G401.6 (cell line): Measurements from ENCODE around the gene DNLZ.
"Not testable (repeated sequence)": the region's sequence is repeated elsewhere in the genome, so short reads cannot be mapped to it uniquely, and the experiment has no call there.

ENCODE experiments used
- FAIRE-seq: peaks from 2 replicates; lab custom pipeline; 2012; peaks lifted over from hg19 to GRCh38; lab: Jason Lieb, UNC

Gene DNLZ

GRCh38 chr9:136363106-136363948 lies at the start of gene DNLZ:
Gene DNLZ, minus strand, starts transcription at chr9:136363744. Its CDS starts 30 bp downstream, at chr9:136363714.
- FAIRE-seq = peak; percentile 89

DNA sequence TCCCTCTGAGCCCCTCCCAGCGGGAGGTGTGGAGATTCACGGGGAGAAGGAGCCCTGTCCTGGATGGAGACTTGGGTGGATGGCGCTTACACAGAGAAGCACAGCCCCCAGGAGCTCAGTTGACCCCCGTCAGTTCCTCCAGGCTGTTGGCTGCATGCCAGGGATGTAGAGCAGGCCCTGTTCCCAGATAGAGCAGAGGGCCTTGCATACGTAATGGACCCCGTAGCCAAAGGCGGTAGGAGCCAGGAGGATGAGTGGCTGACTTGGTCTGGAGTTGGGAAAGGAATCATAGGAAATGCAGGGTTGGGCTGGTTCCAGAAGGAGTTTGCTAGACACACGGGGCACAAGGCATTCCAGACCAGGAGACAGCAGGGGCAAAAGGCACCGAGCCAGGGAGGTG lies 49.4 kb upstream of the DNLZ start:
- no peak for FAIRE-seq

DNA sequence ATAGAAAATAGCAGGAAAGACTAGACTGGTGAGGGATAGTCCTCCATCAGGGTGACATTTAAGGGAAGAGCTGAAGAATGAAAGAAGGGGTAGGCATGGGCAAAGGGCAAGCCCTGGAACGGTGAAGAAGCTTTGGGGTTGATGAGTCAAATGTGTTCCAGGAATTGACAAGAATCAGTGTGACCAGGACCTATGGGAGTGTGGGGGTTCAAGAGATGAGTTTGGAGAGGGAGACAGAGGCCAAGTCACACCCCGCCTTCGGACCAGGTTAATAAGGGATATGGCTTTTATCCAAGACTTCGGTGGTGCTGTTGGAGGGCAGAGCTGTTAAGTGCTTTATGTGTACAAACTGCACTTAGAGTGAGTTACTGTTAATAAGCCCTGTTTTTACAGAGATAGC lies 47.8 kb upstream of the DNLZ start:
- no peak for FAIRE-seq

DNA sequence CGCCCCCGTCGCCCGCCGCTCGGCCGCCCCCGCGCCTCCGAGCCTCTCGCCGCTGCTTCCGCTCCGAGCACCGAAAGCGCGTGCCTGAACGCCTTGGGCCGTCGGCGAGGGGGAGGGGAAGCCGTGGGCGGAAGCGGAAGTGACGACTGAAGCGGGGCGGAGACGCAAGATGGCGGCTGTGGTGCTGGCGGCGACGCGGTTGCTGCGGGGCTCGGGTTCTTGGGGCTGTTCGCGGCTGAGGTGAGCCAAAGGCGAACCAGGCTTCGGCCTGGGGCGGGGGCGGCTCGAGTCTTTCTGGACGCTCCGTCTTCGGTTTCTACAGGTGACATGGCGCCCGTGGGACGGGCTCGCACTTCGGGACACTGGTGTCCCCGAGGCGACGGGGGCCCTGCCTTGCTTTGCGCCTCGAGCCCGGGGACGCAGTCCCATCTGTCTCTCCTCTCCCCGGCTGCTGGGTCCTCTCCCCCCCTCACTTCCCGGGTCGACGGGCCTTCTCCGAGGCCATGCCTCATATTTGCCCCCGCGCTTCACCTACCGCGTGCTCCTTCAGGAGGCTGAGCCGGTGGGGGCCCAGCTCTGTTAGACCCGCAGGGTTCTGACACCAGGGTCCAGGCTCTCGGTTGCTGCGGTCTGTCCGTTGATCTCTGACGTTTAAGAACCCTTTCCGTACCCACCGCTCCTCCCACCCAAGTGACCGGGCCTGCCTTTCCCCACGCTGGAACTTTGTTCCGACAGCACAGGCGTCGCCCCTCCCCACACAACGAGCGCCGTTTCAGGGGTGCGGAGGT lies 47.1 kb upstream of the DNLZ start, which contains the start of the genes ENTR1 and PMPCA:
ENTR1 (minus strand) TSS at position 115 of the 788 bp plus-strand sequence. CDS start 217 bp downstream, outside the sequence.
PMPCA (plus strand) TSS at position 159 of the 788 bp plus-strand sequence; CDS start at position 170, 11 bp downstream.
- no peak for FAIRE-seq

- no peak for FAIRE-seq
Observed at GRCh38 chr9:136409557-136410455, 46.3 kb upstream of the DNLZ start.

- FAIRE-seq = no peak
Observed at GRCh38 chr9:136407911-136408310, 44.4 kb upstream of the DNLZ start.

DNA sequence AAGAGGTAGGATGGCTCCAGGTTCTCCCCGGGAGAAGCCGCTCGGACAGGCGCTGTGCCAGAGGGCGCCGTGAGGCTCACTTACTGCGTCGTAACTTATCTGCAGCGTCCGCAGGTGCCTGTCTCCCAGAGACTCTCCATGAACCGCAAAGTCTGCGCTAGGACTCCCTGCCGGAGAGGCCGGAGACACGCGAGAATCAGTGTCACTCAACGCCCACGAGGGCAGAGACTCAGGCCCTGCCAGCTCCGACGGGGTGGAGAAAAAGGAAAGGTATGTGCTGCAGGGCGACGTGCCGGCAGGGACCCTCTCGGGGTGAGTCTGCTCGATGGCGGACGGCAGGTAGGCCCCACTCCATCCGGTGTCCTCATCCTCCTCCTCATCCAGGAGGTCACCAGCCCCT lies 43.5 kb upstream of the DNLZ start:
- FAIRE-seq = not testable (repeated sequence)

- FAIRE-seq = not testable (repeated sequence)
Observed at GRCh38 chr9:136405904-136406303, 42.4 kb upstream of the DNLZ start.

- no peak for FAIRE-seq
Observed at GRCh38 chr9:136405481-136405880, 41.9 kb upstream of the DNLZ start.

GRCh38 chr9:136404801-136405136 lies 41.2 kb upstream of the DNLZ start:
- no peak for FAIRE-seq

DNA sequence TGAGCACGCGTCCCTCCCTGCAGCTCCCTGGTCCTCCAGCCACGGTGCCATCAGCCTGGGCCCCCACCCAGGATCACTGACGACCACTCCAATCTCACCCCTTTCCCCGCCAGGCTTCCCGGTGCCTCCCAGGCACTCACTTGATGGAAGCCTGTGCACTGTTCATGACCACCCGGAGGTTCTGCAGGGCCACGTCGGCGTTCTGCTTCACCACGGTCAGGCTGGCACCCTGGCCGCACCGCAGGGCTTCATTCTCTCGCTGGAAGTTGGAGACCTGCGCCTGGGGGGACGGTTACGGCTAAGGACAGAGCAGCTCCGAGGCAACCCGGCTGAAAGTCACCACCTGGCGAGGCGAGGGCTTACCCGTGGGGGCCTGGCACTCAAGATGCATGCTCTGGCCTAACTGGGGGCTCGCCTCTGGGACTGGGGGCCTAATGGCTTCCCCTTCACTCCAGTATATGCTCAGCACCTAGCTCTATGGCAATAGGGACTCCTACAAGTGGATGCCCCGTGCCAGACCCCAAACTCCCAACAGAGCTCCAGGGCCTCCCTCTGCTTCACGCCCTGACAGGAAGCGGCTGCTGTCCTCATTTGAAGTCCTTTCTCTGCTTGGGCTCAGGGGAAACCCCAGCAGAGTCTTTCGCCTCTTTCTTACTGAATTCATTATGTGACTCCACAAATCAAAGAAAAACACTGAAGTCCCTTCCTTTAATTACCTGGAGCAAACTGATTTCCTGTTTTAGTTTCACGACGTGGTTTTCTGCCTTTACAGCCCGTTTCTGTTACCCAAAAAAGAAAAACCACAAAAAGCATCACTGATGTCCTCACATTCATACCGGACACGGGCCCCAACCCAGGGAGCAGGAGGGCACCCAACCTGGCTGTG lies 40.6 kb upstream of the DNLZ start:
- FAIRE-seq = no peak

- no peak for FAIRE-seq
Observed at GRCh38 chr9:136403538-136403914, 40.0 kb upstream of the DNLZ start.

- no peak for FAIRE-seq
Observed at GRCh38 chr9:136402067-136402466, 38.5 kb upstream of the DNLZ start.

DNA sequence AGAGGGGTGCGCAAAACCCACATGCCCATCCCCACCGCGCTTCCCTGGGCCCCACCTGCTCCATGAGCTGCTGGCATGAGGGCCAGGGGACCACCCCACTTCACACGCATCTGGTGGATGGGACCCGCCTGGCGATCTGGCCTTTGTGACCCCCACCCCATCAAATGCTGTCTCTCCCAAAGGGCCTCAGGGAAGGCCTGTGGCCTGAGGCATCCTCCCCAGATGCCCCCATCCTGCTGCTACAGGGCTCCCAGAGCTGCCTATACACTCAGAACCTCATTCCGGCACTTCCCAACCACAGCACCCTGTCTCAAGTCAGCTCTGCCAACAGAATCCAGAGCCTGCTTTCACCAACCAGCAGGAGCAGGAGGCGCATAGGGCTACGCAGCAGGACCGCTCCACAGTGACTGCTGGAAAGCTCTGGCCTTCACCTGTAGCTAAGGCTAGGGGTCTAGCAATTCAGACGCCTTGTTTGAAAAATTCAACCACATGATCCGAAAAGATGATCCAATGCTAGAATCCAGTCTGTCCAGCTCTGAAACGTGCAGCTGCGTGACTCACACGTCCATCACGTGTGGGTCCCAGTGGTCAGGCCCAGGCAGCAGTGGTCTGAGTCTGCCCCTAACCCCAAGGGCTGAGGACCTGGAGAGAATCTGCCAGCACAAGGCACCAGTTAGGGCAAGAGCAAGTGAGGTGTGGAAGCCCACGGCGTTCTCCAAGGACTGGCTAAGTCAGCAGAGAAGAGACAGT lies 37.8 kb upstream of the DNLZ start:
- no peak for FAIRE-seq

GRCh38 chr9:136400038-136400834 lies 36.7 kb upstream of the DNLZ start, which contains the start of gene SNAPC4:
Gene SNAPC4, minus strand, starts transcription at chr9:136400170. Its CDS starts 1,742 bp downstream, at chr9:136398428.
- FAIRE-seq = no peak

- FAIRE-seq = no peak
Observed at GRCh38 chr9:136399176-136400037, 35.9 kb upstream of the DNLZ start.

DNA sequence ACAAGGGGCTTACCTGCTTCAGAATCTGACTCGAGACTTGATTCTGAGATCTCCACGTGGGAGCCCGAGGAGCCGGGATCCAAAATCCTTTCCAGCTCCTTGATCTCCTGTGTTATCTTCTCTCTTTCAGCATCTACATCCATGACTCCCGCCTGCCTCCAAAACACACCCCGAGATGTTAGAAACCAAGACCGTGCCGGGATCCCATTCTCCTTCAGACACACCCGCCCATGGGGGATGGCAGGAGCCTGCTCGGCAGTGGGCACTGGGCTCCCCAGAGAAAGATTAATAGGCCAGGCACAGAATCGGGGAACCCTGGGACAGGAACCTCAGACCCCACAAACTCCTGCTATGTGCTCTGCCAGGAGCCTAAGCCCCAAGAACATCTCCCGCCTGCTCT lies 34.7 kb upstream of the DNLZ start:
- no peak for FAIRE-seq

GRCh38 chr9:136397643-136398042 lies 34.1 kb upstream of the DNLZ start:
- no peak for FAIRE-seq

GRCh38 chr9:136396219-136396515 lies 32.6 kb upstream of the DNLZ start:
- FAIRE-seq = no peak
